HG03103 (cell line): ENCODE results near the gene MAD1L1.

Source experiments
- ATAC-seq: cut with Tn5 transposase; IDR thresholded peaks from one replicate; pipeline ENCODE4 v1.9.1; 2021; ENCODE audit warnings: low read depth; ENCODE audit not compliant: unreplicated experiment

MAD1L1 gene

DNA sequence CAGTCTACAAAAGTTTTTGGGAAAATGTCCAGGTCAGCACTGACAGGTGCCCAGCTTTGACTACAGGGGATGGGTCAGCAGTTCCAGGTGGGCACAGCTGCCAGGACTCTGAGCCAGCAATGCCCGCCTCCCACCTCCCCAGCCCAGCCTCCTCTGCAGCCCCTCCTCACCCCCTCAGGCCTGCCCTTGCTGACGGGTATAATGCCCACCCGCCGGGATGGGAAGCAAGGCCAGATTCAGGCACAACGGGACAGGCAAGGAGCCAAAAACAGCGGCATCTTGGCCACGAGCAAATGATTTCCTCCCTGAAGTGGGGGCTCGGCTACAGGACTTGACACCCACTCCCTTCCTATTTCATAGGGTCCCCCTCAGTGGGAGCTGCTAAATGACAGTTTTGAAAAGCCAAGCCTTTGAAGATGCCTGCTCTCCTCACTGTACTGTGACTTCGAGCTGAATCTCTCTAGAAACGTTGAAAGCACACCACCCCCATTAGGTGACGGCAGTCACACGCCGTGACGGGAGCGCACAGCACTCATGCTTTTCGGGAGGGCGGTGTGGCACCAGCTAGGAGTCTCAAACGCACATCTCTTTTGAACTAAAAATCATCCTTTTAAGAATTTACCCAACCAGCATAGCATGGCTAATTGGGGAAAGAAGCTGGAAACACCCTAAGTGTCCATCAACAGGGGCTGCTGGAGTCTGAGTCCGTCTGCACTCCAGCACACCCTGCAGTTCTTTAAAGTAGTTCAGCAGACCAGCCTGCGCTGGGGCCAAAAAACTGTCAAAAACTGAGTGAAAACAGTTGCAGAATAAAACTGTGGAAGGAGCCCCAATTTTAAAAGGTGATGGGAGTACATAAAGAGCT, 29.6 kb downstream of the MAD1L1 start:
- no peak for ATAC-seq

DNA sequence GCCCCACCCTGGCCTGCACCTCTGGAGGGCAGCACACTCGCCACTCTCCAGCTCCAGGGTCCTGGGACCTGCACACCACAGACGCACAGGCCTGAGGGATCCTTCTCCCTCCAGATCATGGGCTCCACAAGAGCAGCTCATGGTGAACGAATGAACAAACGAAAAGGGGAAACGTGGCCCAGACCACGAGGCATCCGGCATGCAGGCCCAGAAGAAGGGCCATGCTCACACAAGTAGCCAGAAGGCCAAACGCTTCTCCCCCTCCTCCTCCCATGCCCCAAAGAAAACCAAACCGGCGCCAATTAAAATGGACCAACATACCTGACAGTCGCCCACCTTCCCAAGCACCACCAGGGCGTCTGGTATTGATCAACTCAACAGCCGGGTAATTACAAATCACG, 30.4 kb downstream of the MAD1L1 start:
- no peak for ATAC-seq

DNA sequence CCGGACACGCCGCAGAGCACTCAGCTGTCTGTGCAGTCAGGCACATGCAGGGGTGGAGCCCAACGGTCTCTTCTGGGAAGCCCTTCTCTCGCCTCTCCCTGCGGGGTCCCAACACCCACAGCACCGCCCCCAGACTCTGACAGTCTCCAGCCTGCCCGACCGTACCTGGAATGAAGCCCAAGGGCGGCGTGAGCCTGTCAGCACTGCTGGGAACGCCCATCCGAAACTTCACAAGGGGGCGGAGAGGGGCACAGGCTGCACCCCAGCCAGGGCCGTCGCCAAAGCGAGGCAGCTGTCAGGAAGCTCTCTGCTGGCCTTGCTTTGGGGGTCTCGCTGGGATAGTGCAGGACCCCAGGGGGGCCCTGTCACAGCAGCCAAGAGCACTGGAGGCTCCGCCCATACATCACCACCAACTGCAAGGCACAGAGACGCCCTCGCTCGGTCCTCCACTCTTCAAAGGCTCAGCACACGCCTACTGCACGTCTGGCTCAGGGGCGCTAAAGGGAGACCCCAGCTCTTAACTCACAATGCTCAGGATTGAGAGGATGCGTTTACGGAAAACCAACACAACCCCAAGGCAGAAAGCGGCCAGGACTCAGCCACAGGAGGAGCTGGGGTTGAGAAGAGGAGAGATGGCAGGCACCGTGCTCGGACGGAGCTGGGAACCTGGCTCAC, 30.9 kb downstream of the MAD1L1 start:
- ATAC-seq, result no peak

DNA sequence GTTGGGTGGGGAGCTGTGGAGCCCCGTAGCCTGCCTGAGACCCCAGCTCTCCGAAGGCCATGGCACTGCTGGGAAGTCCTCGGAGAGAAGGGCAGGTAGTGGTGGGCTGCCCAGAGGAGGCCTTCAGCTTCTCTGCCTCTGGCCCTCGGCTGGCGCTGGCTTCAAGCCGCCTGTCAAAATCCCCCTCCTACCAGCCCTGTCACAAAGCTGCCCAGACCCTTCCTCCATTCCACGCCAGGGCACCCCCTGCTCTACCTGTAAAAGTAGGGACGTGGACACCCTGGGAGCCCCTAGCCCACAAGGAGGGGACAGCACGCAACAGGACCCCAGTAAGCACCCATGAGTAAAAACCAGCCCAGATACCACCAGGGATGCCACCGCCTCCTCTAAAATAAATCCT, 31.6 kb downstream of the MAD1L1 start:
- ATAC-seq, result no peak

DNA sequence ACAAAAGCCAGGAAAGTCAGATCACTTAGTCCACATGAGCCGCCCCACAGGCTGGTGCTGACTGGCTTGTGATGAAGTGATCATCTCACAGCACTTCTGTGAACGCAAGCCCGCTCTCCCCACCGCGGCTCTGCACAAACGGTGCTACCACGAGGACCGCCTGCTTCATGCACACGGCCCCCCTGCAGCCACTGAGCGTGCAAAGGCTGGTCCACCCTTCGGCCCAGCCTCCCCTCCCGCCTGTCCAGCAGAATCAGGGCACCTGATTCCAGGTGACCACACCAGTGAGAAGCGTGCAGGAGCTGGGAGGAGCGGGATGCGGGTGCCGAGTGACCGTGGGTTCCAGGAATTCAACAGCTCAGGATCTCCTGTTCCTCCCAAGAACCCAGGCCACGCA, 32.2 kb downstream of the MAD1L1 start:
- ATAC-seq, result no peak

DNA sequence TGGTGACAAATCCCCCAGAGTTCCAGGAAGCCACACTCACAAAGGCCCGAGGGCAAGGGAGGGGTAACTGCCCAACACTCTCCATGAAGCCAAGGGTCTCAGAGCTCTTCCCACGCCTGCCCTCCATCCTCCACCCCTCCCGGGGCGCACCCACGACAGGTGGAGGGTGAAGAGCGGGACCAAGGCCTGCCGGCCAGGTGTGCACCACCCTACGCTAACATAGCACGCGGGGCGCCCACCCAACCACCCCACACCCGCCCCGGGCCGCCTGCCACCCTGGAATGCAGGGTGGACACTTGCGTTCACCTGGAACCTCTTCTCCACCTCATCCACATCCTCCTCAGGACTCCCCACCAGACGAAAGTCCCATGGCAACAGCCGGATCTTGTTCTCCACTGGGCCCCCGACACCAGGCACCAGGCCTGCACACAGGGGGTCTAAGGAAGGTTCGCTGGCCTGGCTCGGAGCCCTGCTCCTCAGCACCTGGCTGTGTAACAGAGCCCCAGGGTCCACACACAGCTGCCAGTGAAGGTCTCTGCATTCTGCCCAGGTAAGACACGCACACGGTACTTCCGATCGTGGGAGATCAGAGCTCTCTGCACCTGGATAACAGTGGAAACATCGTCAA, 32.7 kb downstream of the MAD1L1 start:
- no peak for ATAC-seq

DNA sequence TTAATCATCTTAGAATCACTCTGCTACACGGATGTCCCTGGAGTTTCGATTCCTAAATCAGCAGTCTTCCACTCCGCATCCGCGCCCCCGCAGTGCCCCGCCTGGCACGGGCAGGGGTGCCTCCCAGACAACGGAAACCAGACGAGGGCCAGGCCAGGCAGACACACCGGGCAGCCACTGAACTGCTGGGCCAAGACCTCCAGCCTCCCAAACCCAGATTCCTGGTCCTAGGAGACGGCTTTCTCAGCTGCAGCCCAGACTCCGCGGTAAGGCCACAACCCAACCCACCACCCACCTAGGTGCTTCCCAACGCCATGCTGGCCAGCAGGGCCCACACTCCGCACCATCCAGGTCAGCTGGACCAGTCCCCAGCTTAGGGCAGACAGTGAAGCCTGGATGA, 33.2 kb downstream of the MAD1L1 start:
- no peak for ATAC-seq

DNA sequence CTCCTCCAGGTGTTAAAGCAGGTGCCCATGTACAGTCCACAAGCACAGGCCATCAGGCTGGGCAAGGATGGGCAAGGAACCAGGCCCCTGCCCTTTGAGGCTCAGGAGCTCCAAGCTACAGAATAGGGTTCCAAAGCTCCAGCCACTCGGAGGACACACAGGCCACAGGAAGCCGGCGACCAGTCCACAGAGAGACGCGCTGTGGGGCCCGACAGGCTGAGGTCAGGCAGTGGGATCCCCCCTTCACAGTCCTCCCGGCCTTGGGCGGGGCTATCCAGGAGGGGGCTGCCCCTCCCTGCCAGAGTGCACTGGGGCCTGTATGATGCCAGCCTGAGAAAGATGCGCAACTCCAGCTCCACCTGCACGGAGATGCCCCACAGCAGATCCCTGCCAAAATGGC, 34.0 kb downstream of the MAD1L1 start:
- ATAC-seq, result no peak

DNA sequence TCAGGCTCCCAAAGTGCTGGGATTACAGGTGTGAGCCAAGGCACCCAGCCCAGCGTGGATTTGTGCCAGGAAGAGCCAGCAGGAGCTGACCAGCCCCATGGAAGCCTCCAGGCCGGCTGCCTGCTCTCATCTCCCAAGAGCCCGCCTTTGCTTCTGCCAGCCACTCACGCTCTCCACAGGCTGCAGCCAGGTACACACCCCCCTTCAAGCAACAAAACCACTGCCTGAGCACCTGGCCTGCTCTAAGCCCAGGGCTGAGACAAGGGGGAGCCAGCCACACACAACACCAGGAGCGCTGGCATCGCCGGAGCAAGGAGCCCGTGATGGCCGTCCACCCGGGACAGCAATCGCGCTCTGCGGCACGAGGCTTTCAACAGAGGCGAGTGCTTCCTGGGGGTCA, 34.5 kb downstream of the MAD1L1 start:
- ATAC-seq, result no peak

DNA sequence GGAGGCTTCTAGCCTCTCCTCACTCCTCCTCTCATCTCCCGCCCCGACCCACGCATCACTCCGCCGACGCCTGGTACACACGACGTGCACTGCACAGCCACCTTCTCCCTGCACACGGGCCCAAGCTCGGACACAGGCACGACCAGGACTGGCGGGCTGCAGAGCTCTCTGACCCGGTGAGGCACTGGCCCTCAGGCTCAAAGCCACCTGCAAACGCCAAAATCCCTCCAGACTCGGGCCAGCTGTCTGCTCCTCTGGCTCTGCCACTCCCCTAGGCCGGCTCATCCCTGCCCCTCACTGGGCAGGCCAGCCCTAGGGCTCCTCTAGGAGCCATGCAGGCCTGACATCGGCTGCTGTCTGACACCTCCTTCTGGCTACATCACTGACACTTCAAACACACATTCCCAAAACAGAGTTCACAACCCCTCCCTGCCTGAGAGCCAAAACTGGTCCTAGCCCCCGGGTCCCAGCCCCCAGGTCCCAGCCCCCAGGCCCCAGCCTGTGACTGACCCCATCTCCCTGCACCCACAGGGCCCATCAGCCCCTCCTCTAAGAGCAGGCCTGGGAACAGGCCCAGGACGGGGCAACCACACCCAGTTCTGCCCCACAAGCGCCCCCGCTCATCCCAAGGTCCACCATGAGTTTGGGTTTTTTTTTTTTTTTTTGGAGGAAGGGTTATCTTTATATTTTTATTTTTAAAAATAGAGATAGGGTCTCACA, 35.1 kb downstream of the MAD1L1 start:
- no peak for ATAC-seq

DNA sequence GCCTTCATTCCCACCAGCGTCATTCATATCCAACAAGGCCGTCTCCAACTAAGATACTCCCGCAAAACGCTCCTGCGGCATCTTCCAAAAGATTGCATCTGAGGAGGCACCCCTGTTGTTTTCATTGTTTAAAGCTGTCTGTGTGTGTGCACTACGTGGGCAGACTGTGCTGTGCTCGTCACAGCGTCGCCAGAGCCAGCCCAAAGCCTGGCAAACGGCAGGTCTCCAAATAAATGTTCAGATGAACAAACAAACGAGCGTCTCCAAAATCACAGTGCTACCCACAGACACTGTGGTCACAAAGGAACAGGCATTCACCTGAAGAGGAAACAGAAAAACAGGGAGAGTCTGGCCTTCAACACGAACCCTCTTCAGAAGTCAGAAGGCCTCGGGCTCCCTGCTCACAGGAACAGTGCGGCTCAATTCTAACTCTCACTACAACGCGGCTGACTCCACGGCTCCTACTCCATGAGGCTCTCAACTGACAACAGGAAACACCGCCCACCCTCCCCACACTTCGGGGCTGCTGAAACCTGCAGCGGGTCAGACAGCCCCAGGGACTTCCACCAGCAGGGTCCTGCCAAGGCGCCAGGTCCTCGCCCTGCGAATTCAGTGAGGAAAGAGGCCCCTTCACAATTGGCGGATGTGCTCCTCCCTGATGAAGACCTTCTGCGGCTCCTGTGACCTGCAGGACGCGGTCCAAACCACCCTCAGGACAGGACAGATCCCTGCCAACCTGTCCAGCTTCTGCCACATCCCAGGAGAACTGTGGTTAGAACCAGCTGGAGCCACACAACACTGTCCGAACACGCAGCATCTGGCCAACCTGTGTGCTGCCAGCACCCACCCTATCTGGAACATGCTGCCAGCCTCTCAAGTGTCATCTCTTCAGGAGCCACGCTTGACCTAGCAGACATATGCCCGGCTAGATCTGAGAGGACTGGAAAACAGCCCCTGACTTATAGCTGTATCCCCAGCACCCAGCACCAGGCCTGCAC, 36.1 kb downstream of the MAD1L1 start:
- ATAC-seq, result no peak

DNA sequence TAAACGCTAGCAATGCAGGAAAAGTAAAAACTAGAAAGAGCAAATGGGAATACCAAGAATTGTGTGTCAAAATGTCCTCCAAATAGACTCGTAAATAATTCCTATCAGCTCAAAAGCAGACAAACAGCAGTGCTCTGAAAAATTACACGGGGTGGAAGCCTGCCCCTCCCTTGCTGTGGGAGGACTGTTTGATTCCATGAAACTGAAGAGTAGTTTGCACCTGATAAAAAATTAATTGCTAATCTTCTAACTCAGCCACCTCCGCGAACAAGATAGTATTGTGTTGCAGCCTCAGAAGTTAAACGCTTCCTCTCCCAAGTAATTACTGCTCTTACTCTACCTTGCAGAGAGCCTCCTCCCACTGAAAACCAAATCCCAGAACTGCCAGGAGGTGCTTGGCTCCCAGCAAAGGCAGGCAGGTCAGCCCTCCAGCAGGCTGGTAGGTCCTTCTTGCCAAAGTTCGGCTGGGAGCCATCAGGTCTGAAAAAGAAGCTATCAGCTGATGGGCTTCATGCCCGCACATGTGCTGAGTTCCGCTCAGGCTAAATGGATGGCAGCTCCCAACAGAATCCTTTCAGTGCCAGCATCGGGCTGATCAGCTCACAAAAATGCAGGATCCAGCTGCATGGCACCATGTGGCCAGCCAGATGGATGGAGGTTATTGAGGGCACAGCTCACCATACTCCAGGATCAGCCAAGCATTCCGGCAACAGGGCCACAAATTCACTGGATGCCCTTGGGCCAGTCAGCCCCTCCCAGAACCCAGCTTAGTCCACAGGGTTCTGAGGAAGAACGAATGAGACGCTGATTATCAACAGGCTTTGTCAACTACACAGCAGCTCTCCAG, 37.1 kb downstream of the MAD1L1 start:
- no peak for ATAC-seq

DNA sequence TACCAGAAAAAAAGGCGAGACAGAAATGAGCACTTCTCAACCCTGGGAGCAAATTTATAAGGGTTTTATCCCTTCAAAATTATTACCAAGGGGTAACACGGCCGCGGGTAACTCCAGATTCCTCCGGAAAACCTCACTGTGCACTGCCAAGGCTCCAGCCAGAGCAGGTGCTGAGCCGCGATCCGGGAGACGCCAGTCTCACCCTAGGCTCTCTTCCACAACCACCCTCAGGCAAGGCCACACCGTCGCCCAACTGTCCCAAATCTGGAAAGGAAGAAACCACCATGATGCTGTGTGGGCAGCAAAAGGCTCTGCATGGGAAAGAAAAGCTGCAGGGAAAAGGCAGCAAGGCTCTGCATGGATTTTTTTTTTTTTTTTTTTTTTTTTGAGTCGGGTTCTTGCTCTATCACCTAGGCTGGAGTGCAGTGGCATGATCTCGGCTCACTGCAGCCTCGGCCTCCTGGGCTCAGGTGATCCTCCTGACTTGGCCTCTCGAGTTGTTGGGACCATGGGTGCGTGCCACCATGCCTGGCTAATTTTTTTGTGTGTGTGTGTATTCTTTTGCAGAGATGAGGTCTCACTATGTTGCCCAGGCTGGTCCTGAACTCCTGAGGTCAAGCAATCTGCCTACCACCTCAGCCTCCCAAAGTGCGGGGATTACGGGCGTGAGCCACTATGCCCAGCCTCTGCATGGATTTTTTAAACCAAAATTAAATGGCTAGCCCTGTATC, 39.0 kb downstream of the MAD1L1 start:
- ATAC-seq, result no peak

DNA sequence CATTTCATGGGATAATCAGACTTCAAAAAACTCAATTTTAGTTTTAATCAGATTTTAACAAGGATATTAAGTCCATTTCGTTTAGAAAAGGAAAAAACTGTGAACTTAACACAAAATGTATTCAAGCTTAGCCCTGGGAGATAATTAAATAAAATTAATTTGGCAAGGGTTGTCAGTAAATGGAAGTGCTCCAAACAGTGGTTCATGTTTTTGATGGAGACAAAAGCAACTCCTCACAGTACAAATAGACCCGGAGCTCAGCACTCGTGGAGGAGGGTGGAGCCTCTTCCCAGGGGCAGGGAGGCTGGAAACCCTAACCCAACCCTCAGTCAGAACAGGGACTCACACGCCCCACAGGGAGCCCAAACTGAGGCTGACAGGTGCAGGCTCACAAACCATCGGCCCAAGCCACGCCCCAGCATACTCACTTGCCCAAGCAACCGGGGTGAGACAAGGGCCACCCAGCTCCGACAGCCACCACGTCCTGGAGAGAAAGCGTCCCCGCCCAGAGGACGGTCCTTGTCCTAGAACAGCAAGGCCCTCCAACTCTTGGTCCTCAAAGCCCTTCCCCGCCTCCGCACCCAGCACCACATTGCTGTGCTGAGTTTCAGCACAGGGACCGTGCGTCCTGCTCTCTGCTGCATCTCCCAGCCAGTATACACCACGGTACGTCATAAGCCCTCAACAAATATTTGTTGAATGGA, 39.8 kb downstream of the MAD1L1 start:
- ATAC-seq, result no peak

DNA sequence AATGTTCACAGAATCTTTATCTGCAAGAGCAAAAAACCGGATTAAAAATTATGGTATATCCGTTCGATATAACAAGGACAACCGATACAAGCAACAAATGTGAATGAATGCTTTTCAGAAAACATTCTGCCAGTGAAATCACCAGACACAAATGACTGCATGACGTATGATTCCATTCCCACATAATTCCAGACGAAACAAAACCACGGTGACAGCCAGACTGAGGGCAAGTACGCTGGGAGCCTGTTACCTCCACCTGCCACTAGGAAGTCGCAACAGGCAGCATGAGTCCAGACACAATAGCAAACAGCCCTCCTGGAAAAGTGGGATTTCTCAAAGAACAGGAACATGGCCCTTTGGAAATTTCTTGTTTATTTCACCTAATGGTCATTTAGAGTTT, 41.7 kb downstream of the MAD1L1 start:
- ATAC-seq, result no peak

DNA sequence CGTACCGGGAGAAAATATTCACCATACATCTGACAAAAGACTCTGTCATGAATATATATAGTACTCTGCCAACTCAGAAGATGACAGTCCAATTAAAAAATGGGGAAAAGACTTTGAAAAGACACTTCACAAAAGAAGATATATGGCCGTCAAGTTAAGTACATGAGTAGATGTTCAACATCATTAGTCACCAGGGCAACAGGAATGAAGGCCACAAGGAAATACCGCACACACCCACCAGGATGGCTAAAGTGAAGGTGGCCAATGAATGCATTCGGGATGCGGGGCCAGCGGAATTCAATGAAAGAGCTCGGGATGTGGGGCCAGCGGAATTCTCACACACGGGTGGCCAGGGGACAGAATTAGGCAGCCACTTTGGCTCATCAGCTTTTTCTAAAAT, 42.2 kb downstream of the MAD1L1 start:
- ATAC-seq, result no peak

DNA sequence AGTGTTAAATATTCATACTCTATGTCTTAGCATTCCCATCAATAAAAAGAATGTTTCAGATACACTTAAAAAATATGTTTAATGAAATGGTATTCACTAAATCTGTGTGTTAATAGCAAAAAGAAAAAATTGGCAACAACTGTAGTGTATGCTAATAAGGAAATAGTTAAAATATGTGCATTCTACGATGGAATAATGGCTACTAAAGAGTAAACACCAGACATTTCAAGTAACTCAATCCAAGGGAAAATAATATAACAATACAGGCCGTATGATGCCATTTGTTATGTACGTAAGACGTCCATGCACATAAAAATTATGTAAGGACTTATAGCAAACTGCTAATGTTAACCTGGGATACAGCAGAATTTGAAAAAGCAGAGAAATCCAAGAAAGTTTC, 46.6 kb downstream of the MAD1L1 start:
- ATAC-seq, result no peak

DNA sequence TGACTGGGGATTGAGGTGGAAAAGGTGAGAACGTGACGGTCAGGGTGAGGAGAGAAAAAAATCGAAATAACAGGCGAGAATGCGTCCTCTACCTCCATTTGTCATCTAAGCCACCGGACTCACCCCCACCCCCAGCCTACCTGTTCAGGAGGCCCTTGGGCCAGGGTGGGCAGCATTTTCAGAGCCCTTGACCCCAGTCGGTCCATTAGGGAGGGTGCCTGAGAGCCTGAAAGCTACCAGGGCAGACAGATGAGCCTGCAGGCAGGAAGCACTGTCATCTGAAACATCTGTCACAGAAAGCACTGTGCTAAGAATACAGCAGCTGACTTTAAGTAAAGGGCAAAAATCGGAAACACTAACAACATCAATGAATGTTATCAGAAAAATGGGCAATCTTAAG, 47.0 kb downstream of the MAD1L1 start:
- no peak for ATAC-seq
